GM18870 (cell line): ENCODE data around the gene SELENOI.
"Not testable (repeated sequence)": the region's sequence is repeated elsewhere in the genome, so short reads cannot be mapped to it uniquely, and the experiment has no call there.

Source experiments
- ATAC-seq: cut with Tn5 transposase; IDR thresholded peaks from one replicate; pipeline ENCODE4 v1.9.1; 2021; ENCODE audit warnings: moderate library complexity; ENCODE audit not compliant: unreplicated experiment

Gene SELENOI

GRCh38 chr2:26326514-26326913 lies 19.4 kb upstream of the SELENOI start:
- ATAC-seq: no peak

DNA sequence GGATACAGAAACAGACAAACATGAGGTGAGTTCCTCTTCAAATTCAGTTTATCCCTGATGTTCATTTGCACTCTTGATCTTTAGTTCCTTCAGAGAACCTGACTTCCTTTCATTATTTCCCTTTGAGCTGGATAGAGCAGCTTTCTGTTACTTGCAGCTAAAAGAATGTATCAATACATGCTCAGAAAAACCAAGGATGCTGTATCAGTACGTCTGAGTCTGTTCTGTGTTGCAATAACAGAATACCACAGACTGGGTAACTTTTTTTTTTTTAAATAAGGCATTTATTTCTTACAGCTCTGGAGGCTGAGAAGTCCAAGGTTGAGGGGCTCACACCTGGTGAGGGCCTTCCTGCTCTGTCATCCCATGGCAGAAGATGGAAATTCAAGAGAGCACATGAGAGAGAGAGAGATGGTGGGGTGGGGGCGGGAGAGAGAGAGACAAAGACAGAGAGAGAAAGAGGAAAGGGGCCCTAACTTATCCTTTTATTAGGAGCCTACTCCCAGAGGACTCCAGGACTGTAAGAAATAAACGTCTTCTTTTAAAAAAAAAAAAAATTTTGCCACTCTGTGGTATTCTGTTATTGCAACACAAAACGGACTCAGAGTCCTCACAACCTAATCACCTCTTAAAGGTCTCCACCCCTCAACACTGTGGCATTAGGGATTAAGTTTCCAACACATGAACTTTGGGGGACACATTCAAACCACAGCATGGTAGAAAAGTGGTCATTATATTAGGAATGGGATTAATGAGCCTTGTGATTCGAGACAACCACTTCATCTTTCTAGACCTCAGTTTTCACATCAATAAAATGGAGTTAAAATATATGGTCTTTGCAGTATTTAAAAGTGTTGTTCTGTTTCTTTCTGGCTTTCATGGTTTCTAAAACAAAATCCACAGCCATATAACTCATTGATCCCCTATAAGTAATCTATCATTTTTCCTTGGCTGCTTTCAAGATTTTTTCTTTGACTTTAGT lies 18.4 kb upstream of the SELENOI start:
- no peak for ATAC-seq

DNA sequence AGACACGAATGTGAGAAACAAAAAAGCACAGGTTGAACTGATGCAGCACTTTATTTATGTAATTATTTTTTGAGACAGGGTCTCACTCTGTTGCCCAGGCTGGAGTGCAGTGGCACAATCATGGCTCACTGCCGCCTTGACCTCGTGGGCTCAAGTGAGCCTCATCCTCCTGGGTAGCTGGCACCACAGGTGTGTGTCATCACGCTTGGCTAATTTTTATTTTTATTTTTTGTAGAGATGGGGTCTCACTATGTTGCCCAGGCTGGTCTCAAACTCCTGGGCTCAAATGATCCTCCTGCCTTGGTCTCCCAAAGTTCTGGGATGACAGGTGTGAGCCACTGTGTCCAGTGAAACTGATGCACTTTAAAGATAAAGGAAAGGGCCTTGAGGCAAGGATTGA lies 16.9 kb upstream of the SELENOI start:
- not testable (repeated sequence) for ATAC-seq

- ATAC-seq: no peak
Measured at GRCh38 chr2:26330114-26330549, 15.8 kb upstream of the SELENOI start.

- no peak for ATAC-seq
Measured at GRCh38 chr2:26330604-26331003, 15.3 kb upstream of the SELENOI start.

- not testable (repeated sequence) for ATAC-seq
Measured at GRCh38 chr2:26331321-26331720, 14.6 kb upstream of the SELENOI start.

GRCh38 chr2:26333293-26333692 lies 12.7 kb upstream of the SELENOI start:
- ATAC-seq: no peak

DNA sequence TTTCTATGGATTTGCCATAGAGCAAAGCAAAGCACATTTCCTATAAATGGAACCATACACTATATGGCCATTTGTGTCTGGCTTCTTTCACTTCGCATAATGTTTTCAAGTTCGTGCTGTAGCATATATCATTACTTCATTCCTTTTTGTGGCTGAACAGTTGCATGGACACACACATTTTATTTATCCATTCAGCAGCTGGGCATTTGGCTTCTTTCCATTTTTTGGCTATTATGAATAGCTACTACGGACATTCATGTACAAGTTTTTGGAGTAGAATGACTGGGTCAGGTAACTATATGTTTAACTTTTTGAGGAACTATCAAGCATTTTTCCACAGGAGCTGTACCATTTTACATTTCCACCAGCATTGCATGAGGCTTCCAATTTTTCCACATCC lies 10.7 kb upstream of the SELENOI start:
- no peak for ATAC-seq

GRCh38 chr2:26336719-26337118 lies 9.2 kb upstream of the SELENOI start:
- no peak for ATAC-seq

- ATAC-seq: no peak
Measured at GRCh38 chr2:26337298-26337697, 8.6 kb upstream of the SELENOI start.

GRCh38 chr2:26340831-26341230 lies 5.1 kb upstream of the SELENOI start:
- no peak for ATAC-seq

DNA sequence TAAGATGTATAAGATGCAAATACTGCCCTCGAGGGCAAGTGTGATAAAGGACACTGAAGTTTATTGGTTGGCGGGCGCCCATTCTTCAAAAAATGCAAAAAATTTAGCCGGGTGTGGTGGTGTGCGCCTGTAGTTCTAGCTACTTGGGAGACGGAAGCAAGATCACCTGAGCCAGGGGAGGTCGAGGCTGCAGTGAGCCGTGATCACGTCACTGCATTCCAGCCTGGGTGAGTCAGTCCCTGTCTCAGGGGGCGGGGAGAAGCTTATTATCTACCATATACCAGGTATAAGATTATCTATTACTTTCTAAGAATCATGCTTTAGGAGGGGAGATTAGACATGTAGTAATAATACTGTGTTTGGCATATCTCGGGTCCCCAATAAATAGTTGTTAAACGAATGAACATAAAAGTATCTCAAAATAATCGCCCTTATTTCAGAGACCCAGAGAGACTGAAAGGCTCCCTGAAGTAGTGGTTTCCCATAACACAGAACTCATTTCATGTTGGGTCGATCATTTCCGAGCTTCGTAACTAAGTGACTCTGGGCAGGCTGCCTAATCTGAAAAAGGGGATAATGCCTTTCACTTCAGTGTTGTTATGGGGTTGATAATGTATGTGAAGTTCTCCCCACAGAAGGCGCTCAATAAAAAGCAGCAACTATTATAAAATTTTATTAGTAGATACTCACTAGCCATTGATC lies 1.2 kb upstream of the SELENOI start:
- ATAC-seq: no peak

GRCh38 chr2:26345283-26345544 lies 729 bp upstream of the SELENOI start:
- no peak for ATAC-seq

GRCh38 chr2:26346454-26347053 lies 611 bp downstream of the SELENOI start, which contains the start of gene ADGRF3:
Gene ADGRF3, minus strand, starts transcription at chr2:26346789. Its CDS starts 555 bp downstream, at chr2:26346234.
- no peak for ATAC-seq

GRCh38 chr2:26347286-26347865 lies 1.4 kb downstream of the SELENOI start:
- no peak for ATAC-seq

GRCh38 chr2:26349690-26350089 lies 3.7 kb downstream of the SELENOI start:
- ATAC-seq: no peak

- no peak for ATAC-seq
Measured at GRCh38 chr2:26351375-26352090, 5.6 kb downstream of the SELENOI start.

DNA sequence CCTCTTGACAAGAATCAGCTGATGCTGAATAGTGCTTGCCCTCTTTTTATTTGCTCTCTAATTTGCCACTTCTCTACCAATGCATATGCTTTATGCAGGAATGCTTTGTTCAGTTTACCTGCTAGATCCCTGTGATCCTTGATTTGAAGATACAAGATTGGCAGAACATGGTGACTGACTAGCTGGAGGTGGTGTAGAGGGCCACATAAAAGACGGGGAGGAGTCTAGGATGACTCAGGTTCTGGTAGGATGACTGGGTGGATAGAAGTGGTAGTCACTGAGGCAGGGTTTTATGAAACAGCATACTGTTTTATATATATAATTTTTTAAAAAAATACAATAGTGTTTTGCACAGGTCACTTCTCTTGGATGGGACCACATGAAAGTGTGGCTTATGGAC lies 6.9 kb downstream of the SELENOI start:
- no peak for ATAC-seq

DNA sequence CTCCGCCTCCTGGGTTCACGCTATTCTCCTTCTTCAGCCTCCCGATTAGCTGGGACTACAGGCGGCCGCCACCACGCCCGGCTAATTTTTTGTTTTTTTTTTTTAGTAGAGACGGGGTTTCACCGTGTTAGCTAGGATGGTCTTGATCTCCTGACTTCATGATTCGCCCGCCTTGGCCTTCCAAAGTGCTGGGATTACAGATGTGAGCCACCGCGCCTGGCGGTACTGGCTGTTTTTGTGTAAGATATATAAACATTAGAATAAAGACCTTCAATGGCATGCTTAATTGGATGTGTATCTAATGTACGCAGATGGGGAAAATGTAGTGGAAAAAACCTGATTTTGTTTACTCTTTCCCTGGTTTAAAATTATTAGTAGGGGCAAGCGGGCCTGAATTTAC lies 8.5 kb downstream of the SELENOI start:
- ATAC-seq: not testable (repeated sequence)
